Esophagus squamous epithelium (tissue), 4 donors: ENCODE measurements around the gene DET1.

ENCODE experiments used
- POLR2A ChIP-seq, 4 donors: fragments of 450-650 bp; IDR thresholded peaks; one replicate each; pipeline ENCODE4 v1.6.1; 2017; ENCODE audit warnings: antibody characterized with exemption in 4 of 4, mild to moderate bottlenecking in 4 of 4, moderate library complexity in 3 of 4
- TF ChIP-seq, protein P1 (sequence below), 6 experiments: fragments of 450-650 bp in 4 of 6; fragments of 200-600 bp in 2 of 6; sonication (generic) in 2 of 6; IDR thresholded peaks; one replicate each; pipeline ENCODE4 v1.5.1; 2016 to 2019; ENCODE audit warnings: antibody characterized with exemption in 6 of 6, mild to moderate bottlenecking in 4 of 6, moderate library complexity in 4 of 6

DNA sequence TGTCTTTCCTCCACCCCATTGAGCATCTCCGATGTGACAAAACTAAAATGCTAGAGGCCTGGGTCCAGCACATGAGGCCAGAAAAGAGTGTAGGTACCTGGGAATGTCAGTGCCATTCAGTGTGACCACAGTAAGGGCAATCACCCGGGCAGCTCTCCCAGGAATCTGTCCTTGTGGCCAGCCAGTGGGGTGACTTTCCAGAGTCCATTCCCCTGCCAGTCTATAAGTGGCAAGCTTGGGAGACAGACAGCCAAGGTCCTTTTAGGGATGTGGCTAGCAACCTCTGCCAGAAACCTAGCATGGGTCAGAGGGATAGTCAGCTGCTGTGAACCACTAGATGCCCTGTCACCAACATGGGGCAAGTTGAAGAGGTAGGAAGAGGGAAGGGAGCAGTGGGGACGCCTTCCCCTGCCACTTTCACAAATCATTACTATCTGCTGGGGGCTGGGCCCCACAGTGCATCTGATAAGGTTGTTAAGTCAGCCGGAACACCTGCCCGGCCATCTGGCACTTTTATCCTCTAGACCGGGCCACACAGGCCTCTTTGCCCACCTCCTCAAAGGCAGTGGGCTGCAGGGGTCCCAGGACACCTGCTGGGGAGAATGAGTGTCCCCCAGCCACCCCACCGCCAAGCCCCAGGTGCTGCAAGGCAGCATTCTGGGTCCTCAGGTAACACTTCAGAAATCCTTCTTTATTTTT, 24.8 kb upstream of the DET1 start:
- TF ChIP-seq, protein P1, sequence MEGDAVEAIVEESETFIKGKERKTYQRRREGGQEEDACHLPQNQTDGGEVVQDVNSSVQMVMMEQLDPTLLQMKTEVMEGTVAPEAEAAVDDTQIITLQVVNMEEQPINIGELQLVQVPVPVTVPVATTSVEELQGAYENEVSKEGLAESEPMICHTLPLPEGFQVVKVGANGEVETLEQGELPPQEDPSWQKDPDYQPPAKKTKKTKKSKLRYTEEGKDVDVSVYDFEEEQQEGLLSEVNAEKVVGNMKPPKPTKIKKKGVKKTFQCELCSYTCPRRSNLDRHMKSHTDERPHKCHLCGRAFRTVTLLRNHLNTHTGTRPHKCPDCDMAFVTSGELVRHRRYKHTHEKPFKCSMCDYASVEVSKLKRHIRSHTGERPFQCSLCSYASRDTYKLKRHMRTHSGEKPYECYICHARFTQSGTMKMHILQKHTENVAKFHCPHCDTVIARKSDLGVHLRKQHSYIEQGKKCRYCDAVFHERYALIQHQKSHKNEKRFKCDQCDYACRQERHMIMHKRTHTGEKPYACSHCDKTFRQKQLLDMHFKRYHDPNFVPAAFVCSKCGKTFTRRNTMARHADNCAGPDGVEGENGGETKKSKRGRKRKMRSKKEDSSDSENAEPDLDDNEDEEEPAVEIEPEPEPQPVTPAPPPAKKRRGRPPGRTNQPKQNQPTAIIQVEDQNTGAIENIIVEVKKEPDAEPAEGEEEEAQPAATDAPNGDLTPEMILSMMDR (IDR thresholded peaks at IDR 0.05), result no peak
- no peak for TF ChIP-seq POLR2A (IDR thresholded peaks at IDR 0.05)
